NCI-H1048 (cell line): Measurements from ENCODE around the gene SSBP2.

Experiments
- DNase-seq: peaks from one replicate; lab custom pipeline; 2025; lab: John Stamatoyannopoulos, UW

Gene SSBP2

GRCh38 chr5:81751009-81751835 is at the start of gene SSBP2:
Gene SSBP2, minus strand, starts transcription at chr5:81751097. Its CDS starts 55 bp downstream, at chr5:81751042.
- DNase-seq = peak; percentile 100

DNA sequence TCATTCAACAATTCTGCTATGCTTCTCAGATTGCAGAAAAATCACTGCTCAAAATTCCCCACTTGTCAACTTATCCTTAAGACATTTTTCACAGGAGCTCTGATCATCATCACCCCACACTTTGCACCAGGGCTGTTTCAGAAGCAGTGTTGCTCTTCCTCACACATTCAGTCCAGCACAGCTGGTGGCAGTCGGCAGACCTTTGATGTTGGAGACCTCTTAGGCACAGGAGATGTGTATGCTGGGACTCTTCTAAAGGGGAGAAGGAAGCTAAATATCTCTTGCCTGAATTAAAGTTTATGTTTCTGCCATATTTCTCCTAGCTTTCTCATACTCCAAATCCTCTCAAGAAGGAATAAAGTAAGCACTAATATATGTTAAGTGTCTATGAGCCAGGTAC is 44.8 kb upstream of the SSBP2 start:
- no peak for DNase-seq

DNA sequence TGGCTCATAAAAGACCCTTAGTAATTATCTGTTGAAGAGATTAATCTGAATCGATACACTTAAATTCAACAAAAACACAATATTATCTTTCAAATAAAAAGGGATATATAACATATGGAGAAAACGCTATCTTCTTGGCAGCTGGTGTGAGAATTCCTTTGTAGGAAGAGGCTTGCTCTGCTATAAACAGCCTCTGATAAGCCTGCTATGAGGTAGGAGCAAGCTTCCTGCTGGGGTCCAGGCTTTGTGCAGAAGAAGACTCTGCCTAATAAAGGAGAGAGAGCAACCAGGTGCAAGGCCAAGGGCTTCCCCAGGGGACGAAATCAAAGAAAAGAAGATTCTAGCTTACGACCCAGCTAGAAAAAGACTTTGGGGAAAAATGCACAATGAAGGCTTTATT is 43.3 kb upstream of the SSBP2 start:
- DNase-seq = no peak

DNA sequence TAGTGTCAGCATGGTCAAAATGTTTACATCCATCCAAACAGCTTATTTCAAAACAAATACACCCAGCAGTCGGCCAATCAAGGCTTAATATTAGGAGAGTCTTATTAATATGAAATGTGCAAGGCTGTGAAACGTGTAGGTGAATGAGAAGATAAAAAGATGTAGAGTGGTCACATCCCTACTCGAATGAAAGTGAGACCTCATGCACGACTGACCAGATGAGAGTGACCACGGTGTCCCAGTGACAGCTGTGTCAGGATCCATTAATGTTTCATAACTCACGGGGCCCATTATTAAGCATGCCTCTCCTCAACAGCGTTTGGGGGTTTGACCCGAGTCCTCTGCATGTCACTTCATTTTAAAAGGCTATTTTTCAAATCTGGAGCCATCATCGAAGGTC is 39.4 kb upstream of the SSBP2 start:
- DNase-seq = no peak

- DNase-seq = no peak
Observed at GRCh38 chr5:81789033-81789432, 38.1 kb upstream of the SSBP2 start.

DNA sequence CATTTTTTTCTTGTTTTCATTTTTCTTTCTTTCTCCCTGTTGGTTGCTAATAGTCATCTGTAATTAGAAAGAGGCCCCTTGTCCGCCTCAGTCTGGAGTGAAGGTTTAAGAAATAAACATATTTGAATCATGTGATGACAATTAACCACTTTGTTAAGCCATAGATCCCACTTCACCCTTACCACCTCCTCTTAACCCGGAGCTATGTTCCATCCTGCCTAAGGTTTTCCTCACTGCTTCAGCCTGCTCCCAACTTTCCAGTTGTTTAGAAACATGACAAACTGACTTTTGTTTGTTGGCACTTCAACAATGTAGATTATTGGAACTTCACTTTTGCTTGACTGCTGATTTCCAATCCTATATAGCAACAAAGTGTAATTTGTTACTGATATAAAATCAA is 37.4 kb upstream of the SSBP2 start:
- DNase-seq = no peak

DNA sequence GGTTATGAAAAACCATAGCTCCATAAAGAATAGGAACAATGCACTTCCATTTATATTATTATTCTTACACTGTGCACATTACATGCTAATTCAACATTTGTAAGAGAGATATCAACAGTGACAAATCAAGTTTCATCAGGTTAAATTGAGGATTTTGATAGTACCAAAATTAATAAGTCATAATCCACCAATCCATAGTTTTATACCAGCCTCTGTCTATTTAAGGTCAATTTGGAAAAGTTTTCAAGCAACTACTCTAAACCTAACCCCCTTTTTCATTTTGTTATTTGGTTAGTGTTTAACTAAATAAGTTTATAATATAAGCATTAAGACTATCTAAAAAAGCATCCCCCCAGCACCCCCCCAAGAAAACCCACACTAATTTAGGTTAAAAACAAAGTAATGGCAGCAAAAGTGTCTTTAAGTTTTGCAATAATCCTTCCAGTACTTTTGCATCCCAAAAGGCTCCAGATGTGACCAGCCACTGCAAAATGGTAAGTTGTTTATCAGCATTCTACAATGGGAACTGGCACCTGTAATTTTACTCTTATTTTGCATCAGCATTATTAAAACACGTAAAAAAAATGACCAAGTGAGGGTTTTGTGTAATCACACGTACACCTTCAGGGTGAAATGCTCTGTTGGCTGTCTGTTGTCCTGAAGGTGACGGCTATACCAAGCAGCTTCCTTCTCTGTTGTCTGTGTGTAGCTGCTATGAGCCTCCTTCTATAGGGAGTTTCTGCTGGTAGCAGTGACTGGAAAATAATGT is 36.8 kb upstream of the SSBP2 start:
- DNase-seq = no peak

DNA sequence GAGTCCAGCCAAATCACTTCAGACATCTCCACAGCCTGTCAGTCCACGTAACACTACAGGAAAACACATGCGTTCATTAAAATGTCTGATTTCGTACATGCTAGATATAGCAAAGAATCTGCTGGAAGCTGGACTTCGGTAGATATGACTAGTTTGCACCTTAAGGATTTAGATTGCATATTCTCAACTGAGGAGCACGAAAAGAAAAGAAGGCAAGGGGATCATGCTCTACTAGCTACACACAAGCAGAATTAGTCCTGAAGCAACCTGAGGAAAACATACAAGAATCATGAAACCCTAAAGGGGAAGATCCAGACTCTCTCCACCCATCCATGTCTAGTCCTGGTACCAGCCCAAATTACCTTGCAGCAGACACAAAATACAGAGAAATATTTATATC is 36.1 kb upstream of the SSBP2 start:
- no peak for DNase-seq

DNA sequence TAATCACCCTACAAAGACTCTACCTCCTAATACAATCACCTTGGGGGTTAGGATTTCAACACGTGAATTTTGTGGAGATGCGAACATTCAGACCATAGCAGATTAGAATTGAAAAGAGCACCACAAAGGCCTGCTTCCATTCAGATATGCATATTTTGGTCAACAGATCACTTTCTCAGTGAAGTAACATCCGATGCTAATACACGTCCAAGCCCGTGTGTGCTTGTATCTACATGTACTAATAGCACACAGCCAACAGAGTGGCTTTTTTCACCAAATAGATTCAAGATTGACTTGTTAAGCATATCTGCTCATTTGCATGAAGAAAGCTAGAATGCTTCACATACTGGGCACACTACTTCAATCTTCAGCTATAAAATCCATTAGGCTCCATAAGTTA is 35.6 kb upstream of the SSBP2 start:
- no peak for DNase-seq

GRCh38 chr5:81785322-81785721 is 34.4 kb upstream of the SSBP2 start:
- no peak for DNase-seq

DNA sequence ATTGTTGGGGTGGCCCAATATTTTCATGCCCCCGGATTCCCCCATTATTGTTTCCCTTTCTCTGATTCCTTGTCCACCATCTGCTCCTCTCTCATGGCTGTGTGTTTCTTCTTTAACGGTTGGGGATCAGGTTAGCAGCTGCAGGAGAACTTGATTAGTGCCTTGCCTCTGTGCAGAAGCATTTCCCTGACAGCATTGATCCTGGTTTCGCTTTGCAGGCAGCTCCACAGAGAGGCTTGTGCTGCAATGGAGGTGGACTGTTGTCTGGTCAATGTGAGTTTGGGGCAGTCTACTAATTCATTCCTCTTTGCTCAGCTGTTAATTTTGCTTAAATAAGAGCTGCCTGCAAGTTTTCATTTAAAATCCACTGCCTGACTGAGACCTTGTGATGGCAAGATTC is 32.5 kb upstream of the SSBP2 start:
- no peak for DNase-seq

- DNase-seq = no peak
Observed at GRCh38 chr5:81782811-81783210, 31.9 kb upstream of the SSBP2 start.

DNA sequence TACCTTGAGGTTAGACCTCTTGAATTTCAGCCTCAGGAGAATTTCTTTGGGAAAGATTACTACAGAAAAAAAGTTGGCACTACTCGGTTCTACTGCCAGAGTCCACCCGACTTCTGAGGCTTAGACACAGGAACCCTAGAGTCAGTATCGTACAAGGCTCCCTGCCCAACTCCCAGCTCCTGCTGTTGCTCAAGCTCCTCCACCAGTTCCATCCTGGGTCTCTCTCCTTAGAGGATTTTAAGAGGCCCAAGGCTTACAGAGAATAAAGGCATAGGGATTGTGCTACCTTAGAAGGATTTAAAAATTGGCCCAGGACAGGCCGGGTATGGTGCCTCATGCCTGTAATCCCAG is 29.0 kb upstream of the SSBP2 start:
- no peak for DNase-seq

DNA sequence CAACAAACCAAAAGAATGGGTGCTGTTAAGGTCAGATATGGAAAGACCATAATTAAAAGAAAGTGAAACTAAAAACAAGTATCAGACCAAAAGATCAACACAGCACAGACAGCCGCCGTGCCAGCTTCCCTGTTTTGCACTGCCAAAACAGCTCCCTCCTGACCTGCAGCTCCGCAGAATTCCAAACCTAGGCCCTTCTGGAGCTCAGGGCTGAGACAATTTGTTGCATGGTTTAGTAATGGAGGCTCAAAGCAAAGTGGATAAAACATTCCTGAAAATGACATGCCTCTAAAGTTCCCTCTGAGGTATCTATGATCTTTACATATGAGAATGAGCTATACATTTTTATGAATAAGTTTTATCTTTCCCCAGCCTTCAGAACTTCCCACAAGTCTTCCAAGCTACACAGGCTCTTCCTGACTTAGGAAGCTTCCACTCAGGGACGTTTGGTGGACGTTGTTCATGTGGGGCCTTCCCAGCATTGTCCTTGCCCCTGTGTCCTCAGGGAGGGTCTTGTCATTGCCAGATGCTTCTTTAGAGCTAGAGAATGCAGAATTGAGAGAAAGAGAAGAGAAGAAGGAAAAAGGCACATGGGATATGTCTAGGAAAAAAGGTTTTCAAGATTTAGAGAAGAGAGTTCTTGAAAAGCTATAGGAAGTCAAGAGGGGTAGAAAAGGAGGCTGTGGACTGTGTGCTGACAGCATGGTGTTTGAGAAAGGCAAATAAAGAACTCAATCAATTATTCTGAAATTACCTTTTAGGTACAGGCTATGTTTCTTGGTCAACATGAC is 28.4 kb upstream of the SSBP2 start:
- DNase-seq = no peak

DNA sequence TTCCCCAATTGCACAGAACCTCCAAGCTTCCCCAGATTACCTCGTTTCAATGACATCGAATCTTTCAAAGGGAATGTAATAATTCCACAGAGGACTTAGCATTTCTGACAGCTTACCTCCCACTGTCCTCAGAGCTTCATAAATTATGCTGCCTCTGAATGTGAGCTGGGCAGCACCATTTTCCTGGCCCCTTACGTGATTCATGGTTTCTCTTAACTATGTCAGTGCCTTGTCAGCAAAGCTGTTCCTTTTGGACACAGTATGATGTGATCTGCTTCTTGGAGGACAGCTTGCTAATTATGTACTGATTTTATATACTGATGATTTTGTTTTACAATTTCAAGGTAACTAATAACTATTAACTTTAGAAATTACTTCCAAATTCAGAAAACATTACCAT is 27.7 kb upstream of the SSBP2 start:
- DNase-seq = no peak

- DNase-seq = no peak
Observed at GRCh38 chr5:81776258-81776657, 25.4 kb upstream of the SSBP2 start.

GRCh38 chr5:81774374-81774773 is 23.5 kb upstream of the SSBP2 start:
- no peak for DNase-seq

- DNase-seq = no peak
Observed at GRCh38 chr5:81773574-81773973, 22.7 kb upstream of the SSBP2 start.

DNA sequence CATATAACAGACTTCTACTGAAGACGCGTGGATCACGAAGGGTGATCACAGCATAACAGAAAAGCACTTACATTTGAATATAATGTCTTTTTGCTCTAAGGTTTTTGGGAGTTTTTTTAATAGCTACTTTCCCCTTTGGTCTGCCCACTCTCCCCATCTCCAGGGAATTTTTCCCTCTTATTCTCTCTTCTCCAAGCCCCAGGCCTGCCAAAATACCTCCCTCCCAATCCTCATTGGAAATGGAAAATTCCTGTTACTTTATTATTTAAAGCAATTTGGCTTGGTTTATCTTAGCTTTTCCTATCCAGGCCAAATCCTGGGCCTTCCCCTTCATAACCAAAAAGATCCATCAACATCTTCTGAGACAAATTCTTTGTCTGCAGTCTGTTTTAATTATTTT is 22.3 kb upstream of the SSBP2 start:
- no peak for DNase-seq

DNA sequence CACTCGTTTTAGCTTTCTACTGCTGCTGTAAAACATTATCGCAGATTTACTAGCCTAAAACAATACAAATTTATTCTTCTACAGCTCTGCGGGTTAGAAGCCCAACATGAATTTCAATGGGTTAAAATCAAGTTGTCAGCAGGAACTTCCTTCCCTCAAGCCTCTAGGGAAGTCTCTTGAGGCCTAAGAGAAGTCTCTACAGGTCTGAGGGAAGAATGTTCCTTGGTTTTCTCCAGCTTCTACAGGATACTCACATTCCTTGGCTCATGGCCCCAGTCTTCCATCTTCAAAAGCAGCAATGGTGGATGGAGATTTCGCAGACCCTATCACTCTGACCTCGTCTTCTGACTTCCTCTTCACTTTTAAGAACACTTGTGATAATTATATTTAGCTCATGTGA is 21.6 kb upstream of the SSBP2 start:
- DNase-seq = no peak

GRCh38 chr5:81768935-81769452 is 18.1 kb upstream of the SSBP2 start:
- no peak for DNase-seq

GRCh38 chr5:81767938-81768337 is 17.0 kb upstream of the SSBP2 start:
- DNase-seq = no peak

- DNase-seq = no peak
Observed at GRCh38 chr5:81767097-81767496, 16.2 kb upstream of the SSBP2 start.
